22Rv1 (cell line): ENCODE measurements around the gene ACOXL.

Experiments
- CTCF ChIP-seq: fragments of 450-650 bp; IDR thresholded peaks from 2 replicates; pipeline ENCODE4 v1.5.1; 2017; ENCODE audit warnings: mild to moderate bottlenecking
- ZFX ChIP-seq: fragments of 450-650 bp; IDR thresholded peaks from 2 replicates; pipeline ENCODE4 v1.6.1; 2017; ENCODE audit warnings: antibody characterized with exemption, borderline replicate concordance

GRCh38 chr2:111101592-111101991 lies 369.2 kb downstream of the ACOXL start:
- TF ChIP-seq CTCF (no peak), ZFX (no peak)
